ENCODE results near the gene LRRFIP1. TPM values are rescaled to one million over a fixed set of nuclear protein-coding genes. Genes with fewer than 3 reads are reported as not detected.
A peak's percentile ranks its signal among the peaks of the same experiment; 100 is the strongest.
"Not testable (repeated sequence)": the region's sequence is repeated elsewhere in the genome, so short reads cannot be mapped to it uniquely, and the experiment has no call there.

LRRFIP1 gene
- total RNA-seq, 1 donor from 2014 or later: 40.7 TPM

- H3K9ac ChIP-seq: no peak overlapping the region
- H2AFZ ChIP-seq (replicated peaks): no peak overlapping the region
- no peaks in the 10 kb centered on the region for H3K9me3 ChIP-seq (ENCODE audit: low read depth)
- no peaks in the 10 kb centered on the region for H3K79me2 ChIP-seq (ENCODE audit: low read depth)
- Mint-ChIP-seq H3K27ac (no peak overlapping the region), H3K4me1 (peaks cover 26% of the 10 kb centered on the region), H3K27me3 (ENCODE audit: insufficient read depth, low read depth) (peaks cover 7% of the 10 kb centered on the region), H3K4me3 (no peak overlapping the region), H3K36me3 (no peaks in the 10 kb centered on the region), H3K9me3 (peaks cover 16% of the 10 kb centered on the region)
- no peak overlapping the region for H3K4me2 ChIP-seq
- no peak for DNase-seq (ENCODE audit: low spot score)
- H3K27me3 ChIP-seq: no peaks in the 10 kb centered on the region
- peaks cover 16% of the 10 kb centered on the region for H3F3A ChIP-seq (ENCODE audit: low read depth)
- TF ChIP-seq CTCF (IDR thresholded peaks at IDR 0.05) (no peak), EZH2phosphoT487 (IDR thresholded peaks at IDR 0.05) (no peak), EZH2 (IDR thresholded peaks at IDR 0.05) (no peak)
- no peak overlapping the region for H3K27ac ChIP-seq
- H3K36me3 ChIP-seq: no peaks in the 10 kb centered on the region
- H3K4me3 ChIP-seq: no peak overlapping the region
- no peaks in the 10 kb centered on the region for H4K20me1 ChIP-seq (ENCODE audit: low read depth)
- H3K4me1 ChIP-seq: peaks cover 25% of the 10 kb centered on the region
Observed at GRCh38 chr2:237604960-237605359, 22.4 kb upstream of the LRRFIP1 start.

GRCh38 chr2:237606522-237606921 lies 20.9 kb upstream of the LRRFIP1 start:
- not testable (repeated sequence) for H4K20me1 ChIP-seq (ENCODE audit: low read depth); DNase-seq (ENCODE audit: low spot score); H3K9ac ChIP-seq

GRCh38 chr2:237612527-237613357 lies 14.6 kb upstream of the LRRFIP1 start:
- H3K27me3 ChIP-seq: no peaks in the 10 kb centered on the region
- H3K79me2 ChIP-seq (ENCODE audit: low read depth): no peaks in the 10 kb centered on the region
- Mint-ChIP-seq H3K4me1 (peaks cover 19% of the 10 kb centered on the region), H3K27ac (no peak overlapping the region), H3K36me3 (no peaks in the 10 kb centered on the region), H3K27me3 (ENCODE audit: insufficient read depth, low read depth) (peaks cover 11% of the 10 kb centered on the region), H3K4me3 (no peak overlapping the region), H3K9me3 (peaks cover 7% of the 10 kb centered on the region)
- peaks cover 22% of the 10 kb centered on the region for H3K4me1 ChIP-seq
- H3K4me3 ChIP-seq: no peak overlapping the region
- peaks cover 9% of the 10 kb centered on the region for H3F3A ChIP-seq (ENCODE audit: low read depth)
- H4K20me1 ChIP-seq (ENCODE audit: low read depth): no peaks in the 10 kb centered on the region
- H2AFZ ChIP-seq (replicated peaks): no peak overlapping the region
- H3K9me3 ChIP-seq (ENCODE audit: low read depth): no peaks in the 10 kb centered on the region
- DNase-seq (ENCODE audit: low spot score): no peak
- H3K9ac ChIP-seq: no peak overlapping the region
- no peaks in the 10 kb centered on the region for H3K36me3 ChIP-seq
- H3K27ac ChIP-seq: no peak overlapping the region
- TF ChIP-seq CTCF (IDR thresholded peaks at IDR 0.05) (no peak), EZH2phosphoT487 (IDR thresholded peaks at IDR 0.05) (no peak), EZH2 (IDR thresholded peaks at IDR 0.05) (no peak)
- no peak overlapping the region for H3K4me2 ChIP-seq

More at GRCh38 chr2:237606522-237606921, 20.9 kb upstream of the LRRFIP1 start:
- H3K9me3 ChIP-seq (ENCODE audit: low read depth); H3K4me2 ChIP-seq; H3K27me3 ChIP-seq; H3K27me3 Mint-ChIP-seq (ENCODE audit: insufficient read depth, low read depth); H2AFZ ChIP-seq (replicated peaks); H3K36me3 Mint-ChIP-seq; H3K79me2 ChIP-seq (ENCODE audit: low read depth); H3K36me3 ChIP-seq; H3K27ac ChIP-seq; H3K4me3 Mint-ChIP-seq; H3K27ac Mint-ChIP-seq; H3K4me3 ChIP-seq: not testable (repeated sequence)
- peaks cover 15% of the 10 kb centered on the region for H3K4me1 ChIP-seq
- peaks cover 16% of the 10 kb centered on the region for H3K9me3 Mint-ChIP-seq
- H3K4me1 Mint-ChIP-seq: peaks cover 17% of the 10 kb centered on the region
- peaks cover 16% of the 10 kb centered on the region for H3F3A ChIP-seq (ENCODE audit: low read depth)

- peaks cover 19% of the 10 kb centered on the region for H3K4me1 Mint-ChIP-seq
Observed at GRCh38 chr2:237613679-237614078, 13.7 kb upstream of the LRRFIP1 start.

More at GRCh38 chr2:237613679-237614078, 13.7 kb upstream of the LRRFIP1 start:
- Mint-ChIP-seq H3K36me3 (no peaks in the 10 kb centered on the region), H3K4me3 (no peak overlapping the region), H3K27ac (peak overlapping the region; percentile 42), H3K9me3 (no peaks in the 10 kb centered on the region), H3K27me3 (ENCODE audit: insufficient read depth, low read depth) (peaks cover 8% of the 10 kb centered on the region)
- H3K36me3 ChIP-seq: no peaks in the 10 kb centered on the region
- no peak overlapping the region for H3K9ac ChIP-seq
- H4K20me1 ChIP-seq (ENCODE audit: low read depth): no peaks in the 10 kb centered on the region
- H3K27ac ChIP-seq: no peak overlapping the region
- DNase-seq (ENCODE audit: low spot score): no peak
- no peaks in the 10 kb centered on the region for H3K27me3 ChIP-seq
- H3K9me3 ChIP-seq (ENCODE audit: low read depth): no peaks in the 10 kb centered on the region
- H3K4me2 ChIP-seq: no peak overlapping the region
- no peaks in the 10 kb centered on the region for H3K79me2 ChIP-seq (ENCODE audit: low read depth)
- no peak for TF ChIP-seq CTCF (IDR thresholded peaks at IDR 0.05)
- no peak for TF ChIP-seq EZH2phosphoT487 (IDR thresholded peaks at IDR 0.05)
- TF ChIP-seq EZH2 (IDR thresholded peaks at IDR 0.05): no peak
- H3K4me1 ChIP-seq: peaks cover 22% of the 10 kb centered on the region
- H3K4me3 ChIP-seq: no peak overlapping the region
- H3F3A ChIP-seq (ENCODE audit: low read depth): peaks cover 9% of the 10 kb centered on the region
- no peak overlapping the region for H2AFZ ChIP-seq (replicated peaks)

All from neural progenitor cell (in vitro differentiated cells).